Measurements from ENCODE around the gene PDE2A. TPM values are rescaled to one million over a fixed set of nuclear protein-coding genes. Genes with fewer than 3 reads are reported as not detected.

Gene PDE2A
- total RNA-seq, result 28.1 TPM

- no peak for DNase-seq
Measured at GRCh38 chr11:72673943-72674828, at the start of gene PDE2A. PDE2A (minus strand) TSS chr11:72674422; CDS start chr11:72674207, 215 bp downstream.

GRCh38 chr11:72723508-72723907 is 49.3 kb upstream of the PDE2A start:
- no peak for DNase-seq

GRCh38 chr11:72722050-72722748 is 48.0 kb upstream of the PDE2A start:
- DNase-seq, result peak; percentile 95

- DNase-seq, result no peak
Measured at GRCh38 chr11:72721689-72722049, 47.4 kb upstream of the PDE2A start.

GRCh38 chr11:72721276-72721675 is 47.1 kb upstream of the PDE2A start:
- no peak for DNase-seq

GRCh38 chr11:72720784-72721183 is 46.6 kb upstream of the PDE2A start:
- DNase-seq, result no peak

- no peak for DNase-seq
Measured at GRCh38 chr11:72720047-72720446, 45.8 kb upstream of the PDE2A start.

- DNase-seq, result no peak
Measured at GRCh38 chr11:72719551-72719950, 45.3 kb upstream of the PDE2A start.

- DNase-seq, result no peak
Measured at GRCh38 chr11:72719144-72719543, 44.9 kb upstream of the PDE2A start.

GRCh38 chr11:72718101-72718501 is 43.9 kb upstream of the PDE2A start:
- DNase-seq, result no peak

GRCh38 chr11:72716788-72717435 is 42.7 kb upstream of the PDE2A start:
- DNase-seq, result no peak

- peak; percentile 83 for DNase-seq
Measured at GRCh38 chr11:72716290-72716689, 42.1 kb upstream of the PDE2A start.

- no peak for DNase-seq
Measured at GRCh38 chr11:72712841-72713240, 38.6 kb upstream of the PDE2A start.

- no peak for DNase-seq
Measured at GRCh38 chr11:72712168-72712751, 38.0 kb upstream of the PDE2A start.

- no peak for DNase-seq
Measured at GRCh38 chr11:72711141-72711540, 36.9 kb upstream of the PDE2A start.

- no peak for DNase-seq
Measured at GRCh38 chr11:72710278-72710677, 36.1 kb upstream of the PDE2A start.

- no peak for DNase-seq
Measured at GRCh38 chr11:72709478-72710238, 35.4 kb upstream of the PDE2A start.

GRCh38 chr11:72707032-72707431 is 32.8 kb upstream of the PDE2A start:
- DNase-seq, result no peak

GRCh38 chr11:72706579-72706978 is 32.4 kb upstream of the PDE2A start:
- no peak for DNase-seq

GRCh38 chr11:72705442-72706365 is 31.5 kb upstream of the PDE2A start:
- no peak for DNase-seq

GRCh38 chr11:72704783-72705265 is 30.6 kb upstream of the PDE2A start:
- no peak for DNase-seq
